ENCODE results near the gene STX18. TPM values are rescaled to one million over a fixed set of nuclear protein-coding genes. Genes with fewer than 3 reads are reported as not detected.

Gene STX18
- total RNA-seq, 4 donors from 2014 or later, result 9.2 to 56.9 (median 42.1) TPM

GRCh38 chr4:4504783-4505182, 37.1 kb downstream of the STX18 start:
- intact Hi-C loops (cut with DNase I; ENCODE audit: low total_unique reads), result no loop called here

DNA sequence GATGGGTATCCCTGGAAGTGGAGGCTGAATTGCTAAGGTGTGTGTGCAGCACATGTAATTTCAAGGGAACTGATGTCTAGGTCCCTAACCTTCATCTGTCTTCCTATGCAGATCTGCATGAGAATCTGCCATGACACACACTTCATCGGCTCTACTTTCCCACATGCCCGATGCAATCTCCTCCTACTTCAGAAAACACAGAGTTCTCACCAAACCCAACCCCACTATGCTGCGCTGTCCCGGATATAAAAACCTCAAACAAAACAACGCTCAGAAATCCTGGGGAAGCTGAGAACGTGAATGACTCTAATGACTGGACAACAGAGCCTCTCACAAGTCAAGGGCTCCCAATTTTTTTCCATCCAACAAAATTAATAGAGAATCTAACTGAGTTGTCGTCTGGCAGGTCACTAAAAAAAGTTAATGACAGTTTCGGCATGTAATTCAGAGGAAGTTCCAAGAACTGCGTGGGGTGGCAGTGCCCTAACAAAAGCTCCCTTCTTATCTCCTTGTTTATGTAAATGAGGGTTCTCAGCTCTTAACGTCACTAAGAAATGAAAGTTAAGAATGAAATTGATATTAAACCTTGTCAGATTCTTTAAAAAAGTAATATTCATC, 39.0 kb downstream of the STX18 start:
- DNase-seq, result no peak
- peak overlapping the region in 1 of 4 donors; percentile 15 for H3K4me3 ChIP-seq
- peaks cover 0 to 10% (median 3%) of the 10 kb centered on the region in 4 donors for H3K4me1 ChIP-seq
- H3K27ac ChIP-seq, result no peak overlapping the region
- in situ Hi-C loops (cut with MboI; ENCODE audit: low pct_ligation_motif_present in 1 of 4, low pct_unique_long_range_greater_than_20kb in 1 of 4, low sequenced_read_pairs in 3 of 4) (no loop called here), intact Hi-C loops (cut with DNase I; ENCODE audit: low total_unique reads) (no loop called here)
- TF ChIP-seq POLR2A (IDR thresholded peaks at IDR 0.05) (no peak), EP300 (IDR thresholded peaks at IDR 0.05; ENCODE audit: low read depth) (no peak), POLR2AphosphoS5 (IDR thresholded peaks at IDR 0.05) (no peak)
- TF ChIP-seq, protein P1, sequence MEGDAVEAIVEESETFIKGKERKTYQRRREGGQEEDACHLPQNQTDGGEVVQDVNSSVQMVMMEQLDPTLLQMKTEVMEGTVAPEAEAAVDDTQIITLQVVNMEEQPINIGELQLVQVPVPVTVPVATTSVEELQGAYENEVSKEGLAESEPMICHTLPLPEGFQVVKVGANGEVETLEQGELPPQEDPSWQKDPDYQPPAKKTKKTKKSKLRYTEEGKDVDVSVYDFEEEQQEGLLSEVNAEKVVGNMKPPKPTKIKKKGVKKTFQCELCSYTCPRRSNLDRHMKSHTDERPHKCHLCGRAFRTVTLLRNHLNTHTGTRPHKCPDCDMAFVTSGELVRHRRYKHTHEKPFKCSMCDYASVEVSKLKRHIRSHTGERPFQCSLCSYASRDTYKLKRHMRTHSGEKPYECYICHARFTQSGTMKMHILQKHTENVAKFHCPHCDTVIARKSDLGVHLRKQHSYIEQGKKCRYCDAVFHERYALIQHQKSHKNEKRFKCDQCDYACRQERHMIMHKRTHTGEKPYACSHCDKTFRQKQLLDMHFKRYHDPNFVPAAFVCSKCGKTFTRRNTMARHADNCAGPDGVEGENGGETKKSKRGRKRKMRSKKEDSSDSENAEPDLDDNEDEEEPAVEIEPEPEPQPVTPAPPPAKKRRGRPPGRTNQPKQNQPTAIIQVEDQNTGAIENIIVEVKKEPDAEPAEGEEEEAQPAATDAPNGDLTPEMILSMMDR (IDR thresholded peaks at IDR 0.05), result no peak
- H3K9me3 ChIP-seq, result no peaks in the 10 kb centered on the region
- no peaks in the 10 kb centered on the region for H3K36me3 ChIP-seq
- no peaks in the 10 kb centered on the region for H3K27me3 ChIP-seq
- WGBS, 2 donors (ENCODE audit: low coverage in 1 of 2), result 71 to 88% methylated on average over 10 of the region's 10 CpGs

More at GRCh38 chr4:4504783-4505182, 37.1 kb downstream of the STX18 start:
- no peak for TF ChIP-seq EP300 (IDR thresholded peaks at IDR 0.05; ENCODE audit: low read depth)
- no peak for TF ChIP-seq POLR2A (IDR thresholded peaks at IDR 0.05)
- TF ChIP-seq, protein P1 (IDR thresholded peaks at IDR 0.05), result no peak
- no peak for TF ChIP-seq POLR2AphosphoS5 (IDR thresholded peaks at IDR 0.05)
- WGBS, 2 donors (ENCODE audit: low coverage in 1 of 2), result 88 to 98% methylated on average over 2 of the region's 2 CpGs
- H3K9me3 ChIP-seq, result no peaks in the 10 kb centered on the region
- no peaks in the 10 kb centered on the region for H3K36me3 ChIP-seq
- peaks cover 0 to 10% (median 3%) of the 10 kb centered on the region in 4 donors for H3K4me1 ChIP-seq
- in situ Hi-C loops (cut with MboI; ENCODE audit: low pct_ligation_motif_present in 1 of 4, low pct_unique_long_range_greater_than_20kb in 1 of 4, low sequenced_read_pairs in 3 of 4), result no loop called here
- H3K4me3 ChIP-seq, result no peak overlapping the region
- no peaks in the 10 kb centered on the region for H3K27me3 ChIP-seq
- H3K27ac ChIP-seq, result no peak overlapping the region
- no peak for DNase-seq

- in situ Hi-C loops (cut with MboI; ENCODE audit: low pct_ligation_motif_present in 1 of 4, low pct_unique_long_range_greater_than_20kb in 1 of 4, low sequenced_read_pairs in 3 of 4) (no loop called here), intact Hi-C loops (cut with DNase I; ENCODE audit: low total_unique reads) (no loop called here)
- H3K9me3 ChIP-seq, result no peaks in the 10 kb centered on the region
- H3K4me3 ChIP-seq, result no peak overlapping the region
- H3K36me3 ChIP-seq, result no peaks in the 10 kb centered on the region
- whole genome bisulfite sequencing, 2 donors (ENCODE audit: low coverage in 1 of 2), result 83 to 96% methylated on average over 2 of the region's 2 CpGs
- peaks cover 0 to 2% (median under 1%) of the 10 kb centered on the region in 4 donors for H3K4me1 ChIP-seq
- no peak overlapping the region for H3K27ac ChIP-seq
- no peaks in the 10 kb centered on the region for H3K27me3 ChIP-seq
- TF ChIP-seq POLR2A (IDR thresholded peaks at IDR 0.05), result no peak
- TF ChIP-seq EP300 (IDR thresholded peaks at IDR 0.05; ENCODE audit: low read depth), result no peak
- TF ChIP-seq, protein P1 (IDR thresholded peaks at IDR 0.05), result no peak
- TF ChIP-seq POLR2AphosphoS5 (IDR thresholded peaks at IDR 0.05), result no peak
- no peak for DNase-seq
These were observed 40.2 kb downstream of the STX18 start for GRCh38 chr4:4501679-4502078.

DNA sequence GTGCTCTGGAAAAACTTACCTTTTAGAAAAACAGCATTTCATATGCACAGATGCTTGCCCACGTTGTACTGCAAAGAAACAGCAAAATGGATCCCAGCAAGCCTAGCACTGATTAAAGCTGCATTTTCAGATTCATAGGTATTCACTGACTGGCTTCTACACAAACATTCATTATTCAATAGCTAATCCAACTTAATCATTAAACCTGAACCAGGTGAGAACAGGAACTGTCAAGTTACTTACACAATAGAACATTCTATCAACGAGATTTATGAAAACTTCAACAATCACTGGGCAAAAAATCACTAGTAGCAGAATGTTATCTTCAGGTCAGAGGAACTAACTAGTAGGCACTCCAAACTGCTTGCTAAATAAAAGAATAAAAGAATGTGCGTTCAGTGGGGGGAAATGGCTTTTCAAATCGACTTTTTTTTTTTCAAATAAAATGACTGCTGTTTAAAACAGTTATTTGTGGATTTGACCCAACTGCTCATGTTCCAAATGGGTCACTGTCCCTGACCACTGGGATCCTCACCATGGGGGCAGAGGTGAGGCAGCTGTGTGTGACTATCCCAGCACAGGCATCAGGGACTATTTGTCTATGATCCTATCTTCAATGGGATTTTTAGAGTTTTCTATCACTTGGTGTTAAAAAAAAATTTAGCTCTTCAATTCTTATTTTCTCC, 42.3 kb downstream of the STX18 start:
- Histone ChIP-seq H3K27ac (no peak overlapping the region), H3K4me3 (no peak overlapping the region)

More for the DNA sequence above, 42.3 kb downstream of the STX18 start:
- H3K36me3 ChIP-seq, result no peaks in the 10 kb centered on the region
- intact Hi-C loops (cut with DNase I; ENCODE audit: low total_unique reads) (loop anchor here (10.0 kb wide), 1 partner anchor 1085 kb away; no protein-coding TSS in a partner anchor), in situ Hi-C loops (cut with MboI; ENCODE audit: low pct_ligation_motif_present in 1 of 4, low pct_unique_long_range_greater_than_20kb in 1 of 4, low sequenced_read_pairs in 3 of 4) (loop anchor here in 3 of 4 donors (25.0 kb wide), 3 partner anchors 363 to 1313 kb away; partner anchors contain the start of gene MSX1 (in 1 of the 3))
- DNase-seq, result no peak
- no peaks in the 10 kb centered on the region for H3K9me3 ChIP-seq
- no peaks in the 10 kb centered on the region for H3K27me3 ChIP-seq
- TF ChIP-seq POLR2A (IDR thresholded peaks at IDR 0.05), result no peak
- TF ChIP-seq EP300 (IDR thresholded peaks at IDR 0.05; ENCODE audit: low read depth), result no peak
- TF ChIP-seq, protein P1 (IDR thresholded peaks at IDR 0.05), result no peak
- H3K4me1 ChIP-seq, result no peaks in the 10 kb centered on the region
- WGBS, 2 donors (ENCODE audit: low coverage in 1 of 2), result 60 to 64% methylated on average over 4 of the region's 4 CpGs
